GM06990 (cell line): ENCODE results near the gene TIMM50.
"Not testable (repeated sequence)": the region's sequence is repeated elsewhere in the genome, so short reads cannot be mapped to it uniquely, and the experiment has no call there.

Source experiments
- DNase-seq: peaks from one replicate; pipeline ENCODE4 v3.0.0-alpha.2; 2011; ENCODE audit not compliant: insufficient read length; ENCODE audit errors: extremely low read depth
- H3K27me3 ChIP-seq: replicated peaks from 2 replicates; pipeline ENCODE4 v1.6.0; 2011; ENCODE audit warnings: low read length; ENCODE audit not compliant: control insufficient read depth, insufficient read depth
- H3K36me3 ChIP-seq: 2 replicates; pipeline ENCODE4 v1.5.1; 2011; ENCODE audit warnings: low read length; ENCODE audit not compliant: control insufficient read depth, insufficient read depth
- H3K4me3 ChIP-seq: replicated peaks from 2 replicates; pipeline ENCODE4 v1.5.1; 2011; ENCODE audit warnings: low read depth, mild to moderate bottlenecking, control low read depth, low read length
- CTCF ChIP-seq: IDR thresholded peaks from 2 replicates; pipeline ENCODE4 v1.5.1; 2011; ENCODE audit warnings: low read length, control low read depth, mild to moderate bottlenecking, inconsistent platforms; ENCODE audit not compliant: insufficient read depth, poor library complexity, severe bottlenecking

TIMM50 gene

GRCh38 chr19:39448271-39448670, 32.4 kb upstream of the TIMM50 start:
- Histone ChIP-seq H3K36me3 (peaks cover 10% of the 10 kb centered on the region), H3K27me3 (no peaks in the 10 kb centered on the region), H3K4me3 (peak overlapping the region; percentile 52)
- DNase-seq: peak; percentile 60
- TF ChIP-seq CTCF: no peak

GRCh38 chr19:39449116-39449797, 31.4 kb upstream of the TIMM50 start:
- no peak for DNase-seq
- peaks cover 11% of the 10 kb centered on the region for H3K36me3 ChIP-seq
- no peaks in the 10 kb centered on the region for H3K27me3 ChIP-seq
- no peak for TF ChIP-seq CTCF
- H3K4me3 ChIP-seq: no peak overlapping the region; the same call in 1 of the 2 replicates

- H3K4me3 ChIP-seq, H3K27me3 ChIP-seq, DNase-seq: not testable (repeated sequence)
- peaks cover 14% of the 10 kb centered on the region for H3K36me3 ChIP-seq
Observed at GRCh38 chr19:39451257-39451656, 29.4 kb upstream of the TIMM50 start.

GRCh38 chr19:39463403-39463802, 17.2 kb upstream of the TIMM50 start:
- Histone ChIP-seq H3K36me3 (peaks cover 45% of the 10 kb centered on the region), H3K4me3 (no peak overlapping the region), H3K27me3 (no peaks in the 10 kb centered on the region)
- no peak for TF ChIP-seq CTCF
- DNase-seq: no peak

GRCh38 chr19:39465956-39466747, 14.5 kb upstream of the TIMM50 start:
- no peaks in the 10 kb centered on the region for H3K27me3 ChIP-seq
- H3K36me3 ChIP-seq: peaks cover 52% of the 10 kb centered on the region
- no peak for TF ChIP-seq CTCF
- DNase-seq: no peak
- H3K4me3 ChIP-seq: no peak overlapping the region

- peaks cover 65% of the 10 kb centered on the region for H3K36me3 ChIP-seq
Observed at GRCh38 chr19:39467941-39468340, 12.7 kb upstream of the TIMM50 start.

More at GRCh38 chr19:39467941-39468340, 12.7 kb upstream of the TIMM50 start:
- DNase-seq: no peak
- no peak for TF ChIP-seq CTCF
- H3K4me3 ChIP-seq: no peak overlapping the region
- H3K27me3 ChIP-seq: no peaks in the 10 kb centered on the region
